Activated CD4-positive, CD25-positive, alpha-beta regulatory T cell treated with anti-CD3 and anti-CD28 coated beads, Interleukin-2, amount 50 U/mL, for 24 hours (primary cell): ENCODE measurements around the gene ADGRG7.

Source experiments
- ATAC-seq, 2 donors: fragments of 150-1000 bp; cut with Tn5 transposase; one replicate each; pipeline ENCODE4 v1.10.0; 2021; ENCODE audit warnings: mild to moderate bottlenecking in 1 of 2, moderate library complexity in 1 of 2

The ADGRG7 gene

DNA sequence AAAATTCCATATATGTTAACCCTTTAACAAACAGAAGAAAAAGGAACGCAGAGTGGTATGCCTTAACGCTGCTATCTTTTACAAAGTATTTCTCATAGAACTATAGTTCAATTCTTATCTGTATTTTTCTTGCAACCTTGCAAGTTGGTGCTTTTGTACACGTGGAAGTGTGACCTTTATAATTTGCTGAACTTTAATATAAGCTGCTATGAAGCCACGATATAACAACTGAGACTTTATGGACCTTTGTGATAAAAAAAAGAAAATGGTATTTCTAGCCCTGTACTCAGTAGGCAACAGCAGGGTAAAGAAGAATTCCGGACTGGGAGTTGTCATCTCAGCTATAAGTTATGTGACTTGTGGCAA is 93.6 kb downstream of the ADGRG7 start:
- ATAC-seq = no peak

DNA sequence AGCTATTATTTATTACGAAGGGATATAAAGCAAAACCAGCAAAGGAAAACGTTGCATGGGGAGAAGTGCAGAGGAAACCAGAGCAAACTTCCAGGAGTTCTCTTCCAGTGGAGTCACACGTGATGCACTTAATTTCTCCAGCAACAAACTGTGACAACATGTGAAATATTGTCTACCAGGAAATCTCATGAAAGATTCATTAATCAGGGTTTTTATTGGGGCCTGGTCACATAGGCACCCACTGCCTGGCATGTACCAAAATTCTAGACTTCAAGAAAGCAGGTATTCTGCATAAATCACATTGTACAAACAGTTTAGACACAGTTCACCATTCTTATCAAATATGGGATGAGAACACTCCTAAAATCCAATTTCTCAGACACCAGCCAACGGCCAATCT is 94.5 kb downstream of the ADGRG7 start:
- ATAC-seq = no peak

DNA sequence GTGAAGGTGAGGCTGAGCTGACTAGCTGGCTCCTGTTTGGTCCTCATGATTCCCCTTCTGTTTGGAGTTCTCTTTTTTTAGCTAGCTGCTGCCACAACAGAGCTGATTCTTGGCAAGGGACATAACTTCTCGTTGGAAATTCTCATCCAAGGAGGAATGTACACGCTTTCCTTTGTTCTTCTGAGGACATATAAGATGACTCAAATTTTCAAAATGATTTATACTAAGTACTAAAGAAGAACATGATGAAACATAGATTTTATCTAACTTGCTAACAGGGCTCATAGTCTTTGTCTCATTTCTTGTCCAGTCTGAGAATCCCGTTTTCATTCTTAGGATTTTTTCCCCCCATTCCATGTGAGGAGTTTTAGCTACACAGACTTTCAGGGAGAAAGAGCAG is 97.0 kb downstream of the ADGRG7 start:
- no peak for ATAC-seq

DNA sequence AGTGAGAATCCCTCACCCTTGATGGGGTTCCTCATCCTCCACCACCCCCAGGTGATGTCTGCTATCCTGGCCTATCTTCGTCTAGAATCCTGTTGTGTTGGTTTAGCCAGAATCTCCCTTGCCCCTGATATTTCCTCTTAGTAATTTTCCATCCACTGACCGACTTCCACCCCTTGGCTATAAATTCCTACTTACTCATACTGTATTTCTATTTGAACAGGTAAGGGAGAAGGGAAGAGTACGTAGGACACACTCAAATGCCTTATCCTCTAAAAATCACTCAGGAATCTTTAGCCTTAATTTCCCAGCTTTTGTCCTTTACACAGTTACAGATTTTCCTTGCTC is 99.2 kb downstream of the ADGRG7 start:
- no peak for ATAC-seq

DNA sequence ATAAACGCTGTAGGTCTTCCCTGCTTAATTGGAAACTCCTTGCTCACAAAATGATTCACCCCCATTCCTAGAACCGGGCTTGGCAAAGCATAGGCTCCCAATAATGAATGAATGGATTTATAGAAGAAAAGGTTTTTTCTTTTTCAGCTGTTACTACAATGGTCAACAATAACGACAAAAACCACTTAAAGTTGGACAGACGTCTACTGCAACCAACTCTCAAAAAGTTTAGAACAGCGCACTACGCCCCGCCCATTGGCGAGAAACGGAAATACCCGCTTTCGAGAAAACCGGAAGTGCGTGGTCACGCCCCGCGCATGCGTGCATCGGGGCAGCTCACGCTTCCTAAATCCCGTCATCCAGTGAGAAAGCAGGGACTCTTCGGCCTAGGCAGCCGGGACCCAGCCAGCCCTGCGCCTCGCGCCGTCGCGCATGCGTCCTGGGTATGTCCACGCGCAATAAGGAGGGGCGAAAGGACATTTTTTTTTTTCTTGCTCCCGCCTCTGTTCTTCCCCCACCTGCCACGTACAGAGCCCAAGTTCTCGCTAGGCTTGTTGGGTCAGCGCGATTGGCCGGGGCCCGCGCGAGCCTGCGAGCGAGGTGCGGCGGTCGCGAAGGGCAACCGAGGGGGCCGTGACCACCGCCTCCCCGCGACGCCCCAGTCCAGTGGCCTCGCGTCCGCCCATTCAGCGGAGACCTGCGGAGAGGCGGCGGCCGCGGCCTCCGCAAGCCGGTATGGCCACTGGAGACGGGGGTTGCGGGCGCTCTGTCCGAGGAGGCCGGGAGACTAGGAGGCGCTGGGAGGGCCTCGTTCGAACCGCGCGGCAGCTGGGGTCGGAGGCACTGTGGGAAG is 99.8 kb downstream of the ADGRG7 start, which contains the start of gene TFG:
Gene TFG, plus strand, starts transcription at position 506 of the 853 bp plus-strand sequence. CDS start 4,192 bp downstream, outside the sequence.
- peak; percentile 93 to 94 for ATAC-seq

DNA sequence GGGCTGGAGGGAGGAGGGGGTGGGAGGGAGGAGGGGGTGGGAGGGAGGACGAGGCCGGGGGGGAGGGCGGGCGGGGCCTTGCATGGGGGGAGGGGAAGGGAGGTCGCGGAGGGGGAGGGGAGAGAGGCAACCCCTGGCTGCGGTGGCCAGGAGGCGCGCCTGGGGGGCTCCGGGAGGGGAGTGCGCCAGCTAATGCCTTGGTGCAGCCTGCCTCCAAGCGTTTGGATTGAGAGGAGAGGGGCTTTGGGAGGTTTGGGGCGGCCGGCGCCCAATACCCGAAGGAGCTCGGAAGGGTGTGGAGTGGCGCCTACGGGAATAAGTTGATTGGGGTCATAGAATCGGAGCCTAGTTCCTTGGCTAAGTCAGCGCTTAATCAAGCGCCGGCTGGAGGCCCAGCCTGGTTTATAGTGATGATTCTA is 100.5 kb downstream of the ADGRG7 start:
- no peak for ATAC-seq

DNA sequence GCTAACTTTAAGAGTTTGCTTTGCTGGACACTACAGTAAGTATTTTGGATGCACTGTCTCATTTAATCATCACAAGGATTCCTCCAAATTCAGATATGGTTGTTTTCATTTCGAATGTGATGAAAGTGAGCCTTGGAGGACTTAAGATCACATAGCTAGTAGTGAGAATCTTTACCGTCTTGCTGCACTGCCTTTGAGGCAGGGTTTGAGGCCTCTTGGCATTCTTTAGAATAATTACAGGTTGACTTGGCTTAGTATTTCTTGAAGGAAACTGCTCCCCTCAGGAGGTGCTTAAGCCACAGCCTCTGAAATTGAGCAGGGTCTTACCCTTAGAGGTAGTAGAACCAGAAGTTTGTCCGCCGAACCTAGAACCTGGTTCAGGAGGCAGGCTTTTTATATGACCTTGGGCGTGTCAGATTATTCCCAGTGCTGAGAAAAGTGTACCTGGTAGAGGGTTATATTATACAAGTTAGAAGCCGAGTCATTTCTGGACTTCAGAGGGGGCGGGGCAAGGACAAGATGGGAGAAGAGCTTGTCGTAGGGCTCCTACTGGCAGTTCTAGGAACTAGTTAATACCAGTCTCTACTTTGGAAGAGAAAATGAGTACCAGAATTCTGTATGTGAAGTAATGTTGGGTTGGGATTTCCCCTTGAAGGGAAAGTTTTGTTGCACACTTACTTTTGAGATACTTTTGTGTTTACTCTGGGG is 101.0 kb downstream of the ADGRG7 start:
- peak; percentile 50 to 54 for ATAC-seq

DNA sequence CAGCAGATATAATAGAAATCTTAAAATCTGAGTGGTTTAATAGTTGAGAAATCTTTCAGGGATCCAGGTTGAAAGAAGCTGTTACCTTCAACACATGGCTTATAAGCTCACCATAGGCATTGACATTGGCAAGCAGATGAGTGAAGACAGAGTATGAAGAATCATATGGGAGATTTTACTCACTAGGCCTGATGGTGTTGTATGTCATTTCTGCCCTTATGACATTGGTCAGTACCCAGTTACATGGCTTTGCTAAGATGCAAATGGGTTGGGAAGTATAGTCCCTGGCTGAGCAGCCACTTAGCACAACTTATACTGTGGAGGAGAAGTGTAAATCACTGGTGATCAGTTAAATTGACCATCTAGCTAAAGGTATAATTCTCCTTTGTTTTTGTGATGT is 105.8 kb downstream of the ADGRG7 start:
- no peak for ATAC-seq

DNA sequence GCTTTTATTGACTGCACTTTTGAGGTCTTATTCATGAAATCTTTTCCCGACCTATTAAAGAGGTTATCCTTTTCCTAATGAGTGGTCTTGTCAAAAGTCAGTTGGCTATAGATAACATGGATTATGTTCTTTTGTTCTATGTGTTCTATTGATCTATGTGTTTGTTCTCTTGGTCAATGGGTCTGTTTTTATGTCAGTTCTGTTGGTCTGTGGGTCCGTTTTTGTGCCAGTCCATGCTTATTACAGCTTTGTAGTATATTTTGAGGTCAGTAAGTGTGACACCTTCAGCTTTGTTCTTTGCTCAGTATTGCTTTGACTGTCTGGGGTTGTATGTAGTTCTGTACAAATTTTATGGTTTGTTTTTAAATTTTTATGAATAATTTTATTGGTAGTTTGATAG is 107.7 kb downstream of the ADGRG7 start:
- no peak for ATAC-seq

DNA sequence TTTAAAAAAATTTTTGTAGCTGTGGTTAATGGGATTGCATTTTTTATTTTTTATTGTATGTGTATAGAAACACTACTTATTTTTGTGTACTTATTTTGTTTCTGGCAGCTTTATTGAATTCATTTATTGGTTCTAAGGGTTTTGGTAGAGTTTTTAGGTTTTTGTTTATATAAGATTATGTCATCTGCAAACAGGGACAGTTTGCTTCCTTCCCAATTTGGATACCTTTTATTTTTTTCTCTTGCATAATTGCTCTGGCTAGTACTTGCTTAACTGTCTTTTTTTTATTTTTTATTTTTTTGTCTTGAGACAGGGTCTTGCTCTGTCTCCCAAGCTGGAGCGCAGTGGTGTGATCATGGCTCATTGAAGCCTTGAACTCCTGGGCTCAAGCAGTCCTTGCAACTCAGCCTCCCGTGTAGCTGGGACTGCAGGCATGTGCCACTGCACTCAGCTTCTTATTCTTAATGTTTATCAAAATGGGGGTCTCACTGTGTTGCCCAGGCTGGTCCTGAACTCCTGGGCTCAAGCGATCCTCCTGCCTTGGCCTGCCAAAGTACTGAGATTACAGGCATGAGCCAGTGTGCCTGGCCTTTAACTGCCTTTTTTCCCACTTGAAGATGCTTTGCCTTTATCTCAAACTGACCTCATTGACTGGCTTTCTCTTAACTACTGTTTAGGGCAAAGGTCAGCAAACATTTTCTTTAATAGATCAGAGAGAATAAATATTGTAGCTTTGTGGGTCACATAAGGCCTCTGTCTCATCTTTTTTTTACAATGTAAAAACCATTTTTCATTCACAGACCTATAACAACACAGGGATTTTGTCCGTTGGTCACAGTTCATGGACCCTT is 108.5 kb downstream of the ADGRG7 start:
- no peak for ATAC-seq

DNA sequence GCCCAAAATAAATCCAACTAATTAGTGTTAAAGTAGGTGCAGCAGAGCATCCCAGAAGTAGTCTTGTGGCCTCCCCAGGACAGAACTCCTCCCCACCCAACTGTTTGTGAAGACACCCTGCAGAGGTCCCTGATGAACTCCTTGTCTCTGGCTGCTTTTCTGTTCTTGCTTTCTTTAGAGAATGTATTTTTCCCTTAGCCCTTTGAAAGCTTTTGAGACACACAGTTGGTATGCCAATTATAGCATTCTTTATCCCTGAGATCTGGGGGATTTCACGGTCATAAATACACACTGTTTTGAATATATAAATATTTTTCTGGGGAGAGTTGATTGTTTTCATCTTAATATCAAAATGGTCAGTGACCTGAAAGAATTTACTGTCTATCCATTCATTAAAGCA is 109.7 kb downstream of the ADGRG7 start:
- ATAC-seq = no peak

DNA sequence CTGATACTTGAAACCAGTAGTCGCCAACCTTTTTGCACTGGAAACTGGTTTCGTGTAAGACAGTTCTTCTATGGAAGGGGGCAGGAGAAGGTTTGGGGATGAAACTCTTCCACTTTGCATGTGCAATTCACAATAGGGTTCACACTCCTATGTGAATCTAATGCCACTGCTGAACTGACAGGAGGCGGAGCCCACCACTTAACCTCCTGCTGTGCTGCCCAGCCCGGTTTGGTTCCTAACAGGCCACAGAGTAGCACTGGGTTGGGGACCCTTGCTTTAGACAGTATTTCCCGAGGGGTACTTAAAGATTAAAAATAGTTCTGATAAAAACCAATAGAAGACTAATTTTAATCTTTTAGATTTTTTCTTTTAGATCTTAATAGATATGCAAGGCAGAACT is 111.0 kb downstream of the ADGRG7 start:
- no peak for ATAC-seq

DNA sequence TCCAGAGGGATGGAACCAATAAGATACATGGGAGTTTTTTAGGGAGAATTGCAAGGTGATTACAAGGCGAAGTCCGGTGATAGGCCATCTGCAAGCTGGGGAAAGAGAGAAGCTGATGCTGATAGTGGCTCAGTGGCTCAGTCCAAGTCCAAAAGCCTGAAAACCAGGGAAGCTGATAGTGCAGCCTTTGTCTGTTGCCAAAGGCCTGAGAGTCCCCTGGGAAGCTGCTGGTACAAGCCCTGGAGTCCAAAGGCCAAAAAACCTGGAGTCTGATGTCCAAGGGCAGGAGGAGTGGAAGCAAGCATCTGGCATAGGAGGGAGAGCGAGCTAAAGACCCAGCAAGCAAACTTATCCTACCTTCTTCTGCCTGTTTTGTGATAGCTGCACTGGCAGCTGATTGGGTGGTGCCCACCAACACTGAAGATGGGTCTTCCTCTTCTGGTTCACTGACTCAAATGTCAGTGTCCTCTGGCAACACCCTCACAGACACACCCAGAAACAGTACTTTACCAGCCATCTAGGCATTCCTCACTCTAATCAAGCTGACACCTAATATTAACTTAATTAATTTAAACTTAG is 116.6 kb downstream of the ADGRG7 start:
- no peak for ATAC-seq

DNA sequence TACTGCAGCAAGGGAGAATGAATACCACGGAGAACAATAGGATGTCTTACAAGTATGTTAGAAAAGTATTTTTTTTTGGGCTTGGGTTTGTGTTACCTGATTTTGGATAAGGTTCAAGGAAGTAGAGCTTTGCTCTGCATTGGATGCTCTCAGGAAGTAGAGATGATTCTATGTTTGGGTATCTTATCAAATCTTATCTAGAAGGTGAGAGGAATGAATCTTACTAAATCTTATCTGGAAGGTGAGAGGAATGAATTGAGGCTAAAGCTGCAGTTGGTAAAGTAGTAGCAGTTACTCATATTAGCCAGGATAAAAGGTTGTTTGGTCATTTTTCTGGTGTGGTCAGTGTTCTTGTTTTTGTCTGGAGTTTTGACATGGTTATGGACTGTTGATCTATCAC is 117.3 kb downstream of the ADGRG7 start:
- ATAC-seq = no peak

DNA sequence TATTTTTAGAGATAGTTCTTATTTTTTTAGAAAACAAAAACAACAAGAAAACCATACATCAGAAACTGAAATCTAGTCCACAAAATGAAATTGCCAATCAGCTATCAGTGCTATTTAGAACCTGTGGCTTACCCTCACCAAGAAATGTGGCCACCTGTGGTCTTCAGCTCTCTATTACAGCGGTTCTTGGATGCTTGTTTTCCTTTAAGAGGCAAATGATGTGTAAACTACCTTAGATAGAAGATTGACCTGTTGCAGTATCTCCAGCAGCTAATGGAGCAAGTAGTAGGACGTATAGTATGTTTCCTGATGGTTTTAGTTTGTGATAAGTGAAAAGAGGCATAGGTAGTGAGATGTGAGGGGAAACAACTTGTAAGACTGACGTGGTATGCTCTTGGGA is 121.1 kb downstream of the ADGRG7 start:
- no peak for ATAC-seq

DNA sequence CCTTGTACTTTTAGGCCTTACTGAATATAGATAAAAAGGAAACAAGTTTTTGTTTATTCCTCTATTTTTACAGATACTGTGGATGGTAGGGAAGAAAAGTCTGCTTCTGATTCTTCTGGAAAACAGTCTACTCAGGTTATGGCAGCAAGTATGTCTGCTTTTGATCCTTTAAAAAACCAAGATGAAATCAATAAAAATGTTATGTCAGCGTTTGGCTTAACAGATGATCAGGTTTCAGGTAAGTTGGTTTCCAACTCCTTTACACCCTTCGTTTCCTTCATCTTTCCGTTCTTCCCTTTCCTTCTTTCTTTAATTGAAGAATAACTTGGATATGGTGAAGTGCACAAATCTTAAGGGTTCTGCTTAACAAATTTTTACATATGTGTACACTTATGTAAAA is 123.0 kb downstream of the ADGRG7 start:
- ATAC-seq = no peak

DNA sequence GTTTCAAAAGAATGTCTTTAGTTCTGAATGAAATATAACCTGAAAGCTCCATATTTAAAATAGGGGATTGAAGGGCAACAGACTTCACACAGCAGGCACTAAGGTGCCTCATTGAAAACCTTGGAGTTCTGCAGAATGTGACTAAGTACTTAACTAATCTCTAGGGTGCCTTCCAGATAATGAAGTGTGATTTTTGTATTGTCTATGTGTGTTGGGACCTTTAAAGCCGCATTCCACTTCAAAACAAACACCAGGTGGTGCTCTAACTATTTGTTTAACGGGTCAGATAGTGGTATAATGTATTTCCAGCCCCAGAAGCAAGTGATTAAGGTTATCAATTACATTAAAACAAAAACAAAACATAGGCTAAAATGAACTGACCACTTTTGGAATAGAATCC is 127.9 kb downstream of the ADGRG7 start:
- ATAC-seq = no peak

DNA sequence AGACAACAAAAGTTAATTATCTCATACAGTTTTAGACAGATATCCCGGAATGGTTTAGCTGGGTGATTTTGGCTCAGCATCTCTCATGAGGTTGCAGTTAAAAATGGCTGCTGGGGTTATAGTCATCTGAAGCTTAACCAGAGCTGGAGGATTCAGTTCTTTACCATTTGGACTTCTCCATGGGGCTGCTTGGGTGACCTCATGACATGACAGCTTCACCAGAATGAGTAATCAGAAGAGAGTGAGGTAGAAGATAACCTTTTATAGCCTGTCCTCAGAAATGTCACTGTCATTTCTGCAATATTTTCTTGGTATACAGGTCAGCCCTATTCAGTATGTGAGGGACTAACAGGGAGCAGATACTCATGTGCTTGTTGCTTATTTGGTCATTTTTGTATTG is 130.8 kb downstream of the ADGRG7 start:
- ATAC-seq = peak; percentile 78 to 91

DNA sequence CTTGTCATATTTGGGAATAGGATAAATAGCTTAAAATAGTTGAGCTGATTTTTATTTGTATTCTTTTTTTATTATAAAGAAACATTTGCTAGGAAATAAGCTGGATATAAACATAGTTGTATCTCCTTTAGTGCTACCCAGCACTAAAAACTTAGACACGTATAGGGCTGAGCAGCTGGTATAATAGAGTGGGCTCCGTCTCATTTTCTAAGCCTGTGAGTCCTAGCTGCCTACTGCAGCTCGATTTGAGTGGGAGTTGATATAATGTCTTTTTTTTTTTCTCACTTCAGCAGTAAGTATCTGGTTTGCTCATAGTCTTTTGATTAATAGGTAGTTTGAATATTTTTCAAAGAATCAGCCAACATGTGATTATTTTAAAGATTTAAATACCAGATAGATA is 134.1 kb downstream of the ADGRG7 start:
- no peak for ATAC-seq

DNA sequence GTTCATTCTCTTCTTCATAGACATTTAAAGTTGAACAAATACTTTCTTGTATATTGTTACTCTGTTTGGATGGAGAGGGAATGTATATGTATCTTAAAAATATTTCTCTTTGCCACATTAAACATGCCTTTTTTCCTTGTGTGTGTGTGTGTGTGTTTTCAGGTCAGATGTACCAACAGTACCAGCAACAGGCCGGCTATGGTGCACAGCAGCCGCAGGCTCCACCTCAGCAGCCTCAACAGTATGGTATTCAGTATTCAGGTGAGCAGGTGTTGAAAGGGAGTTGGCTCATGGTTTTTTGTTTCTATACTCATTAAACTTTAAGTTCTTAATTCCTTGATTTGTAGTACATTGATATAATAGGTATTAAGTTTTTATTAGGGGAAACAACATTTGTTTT is 135.3 kb downstream of the ADGRG7 start:
- no peak for ATAC-seq
